ENCODE data around the gene IL11RA. TPM values are rescaled to one million over a fixed set of nuclear protein-coding genes. Genes with fewer than 3 reads are reported as not detected.
A peak's percentile ranks its signal among the peaks of the same experiment; 100 is the strongest.

IL11RA gene
- total RNA-seq, 1 donor from 2014 or later: 25.7 TPM

- H3K4me3 ChIP-seq: no peak overlapping the region
- peak; percentile 85 for TF ChIP-seq CTCF (IDR thresholded peaks at IDR 0.05)
- intact Hi-C loops (cut with DNase I): no loop called here
- H3K4me1 ChIP-seq: peaks cover 34% of the 10 kb centered on the region
- no peak overlapping the region for H3K27ac ChIP-seq
- H3K36me3 ChIP-seq: peaks cover 6% of the 10 kb centered on the region
- DNase-seq: no peak
- H3K27me3 ChIP-seq (ENCODE audit: low read depth): peaks cover 21% of the 10 kb centered on the region
- peak; percentile 28 to 54 for ATAC-seq
- no peaks in the 10 kb centered on the region for H3K9me3 ChIP-seq
Observed at GRCh38 chr9:34633851-34634550, 18.0 kb upstream of the IL11RA start.

- Histone ChIP-seq H3K4me1 (peaks cover 30% of the 10 kb centered on the region), H3K27me3 (ENCODE audit: low read depth) (peaks cover 14% of the 10 kb centered on the region), H3K9me3 (no peaks in the 10 kb centered on the region), H3K4me3 (no peak overlapping the region), H3K36me3 (peaks cover 6% of the 10 kb centered on the region), H3K27ac (no peak overlapping the region)
- ATAC-seq (no peak), DNase-seq (no peak)
- no peak for TF ChIP-seq CTCF (IDR thresholded peaks at IDR 0.05)
- intact Hi-C loops (cut with DNase I): no loop called here
Observed at GRCh38 chr9:34634551-34635248, 17.3 kb upstream of the IL11RA start.

DNA sequence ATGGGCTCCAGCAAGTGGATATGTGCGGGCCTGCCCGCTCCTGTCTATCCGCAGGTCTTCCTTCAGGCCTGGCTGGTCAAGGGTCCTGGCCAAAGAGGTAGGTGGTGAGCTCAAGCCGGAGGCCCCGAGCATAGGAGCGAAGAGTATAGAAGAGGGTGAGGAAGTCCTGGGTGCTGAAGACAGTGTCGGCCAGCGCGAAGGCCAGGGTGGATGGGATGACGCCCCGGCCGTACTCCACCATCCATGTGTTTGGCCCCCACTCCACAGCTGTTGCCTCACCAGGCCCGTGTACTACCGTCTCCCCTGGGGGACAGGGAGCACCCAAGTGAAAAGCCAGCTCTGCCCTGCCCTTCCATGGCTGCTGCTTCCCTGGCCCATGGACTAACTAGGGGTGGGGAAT is 16.4 kb upstream of the IL11RA start:
- no peak for DNase-seq
- Histone ChIP-seq H3K4me3 (no peak overlapping the region), H3K27me3 (ENCODE audit: low read depth) (peaks cover 6% of the 10 kb centered on the region), H3K36me3 (peaks cover 6% of the 10 kb centered on the region), H3K27ac (no peak overlapping the region), H3K4me1 (peaks cover 30% of the 10 kb centered on the region), H3K9me3 (no peaks in the 10 kb centered on the region)
- intact Hi-C loops (cut with DNase I): no loop called here
- no peak for ATAC-seq
- TF ChIP-seq CTCF (IDR thresholded peaks at IDR 0.05): no peak

- ATAC-seq: no peak
- Histone ChIP-seq H3K4me1 (peaks cover 30% of the 10 kb centered on the region), H3K27ac (peak overlapping the region; percentile 88), H3K36me3 (peaks cover 6% of the 10 kb centered on the region), H3K4me3 (peak overlapping the region; percentile 88), H3K27me3 (ENCODE audit: low read depth) (no peaks in the 10 kb centered on the region), H3K9me3 (no peaks in the 10 kb centered on the region)
- DNase-seq: no peak
- no peak for TF ChIP-seq CTCF (IDR thresholded peaks at IDR 0.05)
- intact Hi-C loops (cut with DNase I): no loop called here
Observed at GRCh38 chr9:34636791-34637355, 15.1 kb upstream of the IL11RA start.

- peak within 1 kb of the TSS; percentile 88 for H3K27ac ChIP-seq
- intact Hi-C loops (cut with DNase I): no loop called here
- H3K27me3 ChIP-seq (ENCODE audit: low read depth): no peaks in the 10 kb centered on the region
- no peak for TF ChIP-seq CTCF (IDR thresholded peaks at IDR 0.05)
- H3K9me3 ChIP-seq: no peaks in the 10 kb centered on the region
- ATAC-seq (peak; percentile 98 to 99), DNase-seq (peak; percentile 96)
- H3K4me1 ChIP-seq: peaks cover 30% of the 10 kb centered on the region
- peak within 1 kb of the TSS; percentile 88 for H3K4me3 ChIP-seq
- H3K36me3 ChIP-seq: peaks cover 6% of the 10 kb centered on the region
Observed at GRCh38 chr9:34637356-34638137, 14.4 kb upstream of the IL11RA start, which contains the start of gene SIGMAR1. TSS of gene SIGMAR1 (minus strand) at chr9:34637787. CDS start at chr9:34637697, 90 bp downstream.

All from lower lobe of right lung (tissue), 2 donors.